ENCODE results near the gene SULT2B1.

SULT2B1 gene

DNA sequence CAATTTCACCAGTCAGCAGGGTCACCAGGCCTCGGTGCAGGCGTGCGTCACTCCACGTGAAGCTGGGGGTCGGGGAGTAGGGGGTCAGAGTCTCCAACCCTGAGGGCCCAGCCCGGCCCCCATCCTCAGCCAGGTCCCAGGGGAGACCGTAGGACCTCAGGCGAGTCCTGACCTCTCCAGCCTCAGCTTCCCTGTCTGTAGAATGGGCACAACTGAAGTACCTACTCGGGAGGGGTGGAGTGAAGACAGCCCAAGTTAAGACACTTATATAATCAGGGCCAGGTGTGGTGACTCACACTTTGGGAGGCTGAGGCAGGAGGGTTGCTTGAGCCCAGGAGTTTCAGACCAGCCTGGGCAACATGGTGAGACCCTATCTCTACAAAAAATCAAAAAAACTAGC, 51.9 kb downstream of the SULT2B1 start:
- DNase-seq = no peak

DNA sequence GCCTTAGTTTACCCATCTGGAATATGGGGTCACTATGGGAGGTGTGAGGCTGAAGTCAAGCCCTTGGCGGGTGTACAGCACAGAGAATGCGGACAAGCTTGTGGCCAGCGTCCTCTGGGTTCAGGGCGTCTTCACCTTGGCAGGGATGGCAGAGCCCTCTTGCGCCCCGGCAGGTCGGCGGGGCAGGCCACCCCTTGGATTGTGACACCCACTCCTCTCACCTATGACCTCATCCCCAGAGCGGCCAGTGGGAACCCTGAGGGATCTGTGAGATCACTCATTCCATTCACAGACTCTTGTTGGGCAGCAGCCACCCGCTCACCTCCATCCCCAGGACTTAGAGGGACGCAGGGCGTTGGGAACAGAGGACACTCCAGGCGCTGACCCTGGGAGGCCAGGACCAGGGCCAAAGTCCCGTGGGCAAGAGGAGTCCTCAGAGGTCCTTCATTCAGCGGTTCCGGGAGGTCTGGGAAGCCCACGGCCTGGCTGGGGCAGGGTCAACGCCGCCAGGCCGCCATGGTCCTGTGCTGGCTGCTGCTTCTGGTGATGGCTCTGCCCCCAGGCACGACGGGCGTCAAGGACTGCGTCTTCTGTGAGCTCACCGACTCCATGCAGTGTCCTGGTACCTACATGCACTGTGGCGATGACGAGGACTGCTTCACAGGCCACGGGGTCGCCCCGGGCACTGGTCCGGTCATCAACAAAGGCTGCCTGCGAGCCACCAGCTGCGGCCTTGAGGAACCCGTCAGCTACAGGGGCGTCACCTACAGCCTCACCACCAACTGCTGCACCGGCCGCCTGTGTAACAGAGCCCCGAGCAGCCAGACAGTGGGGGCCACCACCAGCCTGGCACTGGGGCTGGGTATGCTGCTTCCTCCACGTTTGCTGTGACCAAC, 54.7 kb downstream of the SULT2B1 start, which contains the start of gene SPACA4:
TSS of gene SPACA4 (plus strand) at position 280 of the 896 bp plus-strand sequence. CDS start at position 517, 237 bp downstream.
- DNase-seq = no peak

GRCh38 chr19:48607359-48607755, 55.4 kb downstream of the SULT2B1 start:
- no peak for DNase-seq

- DNase-seq = no peak
Observed at GRCh38 chr19:48608798-48609263, 56.9 kb downstream of the SULT2B1 start.

- no peak for DNase-seq
Observed at GRCh38 chr19:48609571-48610108, 57.7 kb downstream of the SULT2B1 start.

DNA sequence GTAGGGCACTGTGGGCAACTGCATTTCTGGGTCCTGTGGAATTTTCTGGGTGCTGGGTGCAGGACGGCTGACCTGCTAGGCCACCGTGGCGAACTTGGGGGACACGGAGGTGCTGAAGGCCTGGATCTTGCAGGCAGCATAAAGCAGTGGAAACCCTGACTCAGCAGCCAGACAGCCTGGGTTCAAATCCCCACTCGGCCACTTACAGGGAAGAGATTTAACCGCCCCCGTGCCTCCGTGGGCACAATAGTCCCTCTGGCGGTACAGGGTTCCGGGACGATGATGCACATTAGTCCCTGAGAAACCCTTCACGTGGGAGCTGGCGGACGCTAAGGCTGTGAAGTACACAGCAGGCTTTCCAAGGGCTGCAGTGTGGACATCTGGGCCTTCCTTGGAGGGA, 59.9 kb downstream of the SULT2B1 start:
- no peak for DNase-seq

- DNase-seq = no peak
Observed at GRCh38 chr19:48613024-48613851, 61.3 kb downstream of the SULT2B1 start.

GRCh38 chr19:48613852-48614435, 62.0 kb downstream of the SULT2B1 start:
- DNase-seq = no peak

DNA sequence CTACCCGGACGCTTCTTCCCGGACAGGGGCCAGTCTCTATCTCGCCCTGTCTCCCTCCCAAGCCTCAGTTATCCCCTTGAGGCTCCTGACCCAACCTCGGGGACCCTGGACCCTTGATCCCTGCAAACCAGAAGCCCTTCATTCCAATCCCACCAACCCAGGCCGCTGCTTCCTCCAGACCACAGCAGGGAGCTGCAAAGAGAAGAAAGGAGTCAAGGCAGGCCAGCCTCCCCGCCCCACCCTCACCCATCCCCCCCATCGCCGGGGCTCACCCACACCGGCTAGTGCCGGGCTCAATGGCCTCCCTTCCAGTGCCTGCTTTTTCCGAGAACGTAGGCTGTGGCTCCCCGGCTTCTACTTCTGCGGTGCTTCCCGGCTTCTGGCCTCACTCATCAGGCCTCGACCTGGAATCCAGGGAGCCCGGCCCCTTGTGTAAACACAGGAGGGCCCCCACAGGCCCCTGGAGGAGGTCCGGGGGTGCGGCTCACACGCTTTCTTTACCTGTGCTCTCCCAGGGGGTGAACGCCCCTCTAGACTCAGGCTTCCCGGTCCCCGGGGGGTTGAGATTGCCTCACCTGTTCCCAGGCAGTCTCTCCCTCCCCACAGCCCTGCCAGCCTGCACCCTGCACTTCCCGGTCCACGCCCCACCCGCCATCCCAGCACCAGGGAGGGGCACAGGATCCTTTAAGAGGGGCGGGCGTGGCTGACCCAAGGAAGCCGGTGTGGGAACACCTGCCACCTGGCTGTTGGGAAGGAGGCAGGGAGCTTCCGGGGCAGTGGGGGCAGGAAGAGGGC, 62.7 kb downstream of the SULT2B1 start, which contains the start of gene FAM83E:
TSS of gene FAM83E (minus strand) at position 641 of the 795 bp plus-strand sequence. CDS start 1,704 bp downstream, outside the sequence.
- DNase-seq = no peak

- no peak for DNase-seq
Observed at GRCh38 chr19:48615231-48616040, 63.5 kb downstream of the SULT2B1 start.

- no peak for DNase-seq
Observed at GRCh38 chr19:48616041-48616436, 64.1 kb downstream of the SULT2B1 start.

DNA sequence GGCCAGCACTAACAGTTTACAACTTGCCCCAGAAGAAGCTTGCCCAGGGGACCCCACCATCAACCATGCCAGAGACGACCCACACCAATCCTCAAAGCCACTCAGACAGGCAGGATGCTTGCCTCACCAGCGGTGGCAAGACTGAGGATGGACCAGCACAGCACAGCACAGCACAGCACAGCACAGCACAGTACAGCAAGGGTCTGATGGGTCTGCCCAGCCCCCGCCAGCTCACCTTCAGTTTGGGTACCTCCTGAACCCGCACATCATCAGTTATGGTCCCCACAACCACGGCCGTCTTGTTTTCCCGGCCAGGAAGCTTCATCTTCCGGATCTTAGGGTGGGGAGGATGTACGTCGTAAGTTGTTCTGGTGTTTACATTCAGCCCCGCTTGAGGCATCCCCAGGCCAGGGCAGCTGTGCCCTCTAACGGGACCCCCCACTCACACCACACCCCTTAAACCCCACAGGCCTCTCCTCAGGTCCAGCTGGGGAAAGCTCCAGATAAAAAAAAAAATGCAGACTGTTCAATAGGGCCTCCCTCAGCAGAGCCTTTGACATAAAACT, 64.6 kb downstream of the SULT2B1 start:
- DNase-seq = no peak

- DNase-seq = no peak
Observed at GRCh38 chr19:48617146-48617937, 65.4 kb downstream of the SULT2B1 start.

- DNase-seq = no peak
Observed at GRCh38 chr19:48618278-48618915, 66.4 kb downstream of the SULT2B1 start.

DNA sequence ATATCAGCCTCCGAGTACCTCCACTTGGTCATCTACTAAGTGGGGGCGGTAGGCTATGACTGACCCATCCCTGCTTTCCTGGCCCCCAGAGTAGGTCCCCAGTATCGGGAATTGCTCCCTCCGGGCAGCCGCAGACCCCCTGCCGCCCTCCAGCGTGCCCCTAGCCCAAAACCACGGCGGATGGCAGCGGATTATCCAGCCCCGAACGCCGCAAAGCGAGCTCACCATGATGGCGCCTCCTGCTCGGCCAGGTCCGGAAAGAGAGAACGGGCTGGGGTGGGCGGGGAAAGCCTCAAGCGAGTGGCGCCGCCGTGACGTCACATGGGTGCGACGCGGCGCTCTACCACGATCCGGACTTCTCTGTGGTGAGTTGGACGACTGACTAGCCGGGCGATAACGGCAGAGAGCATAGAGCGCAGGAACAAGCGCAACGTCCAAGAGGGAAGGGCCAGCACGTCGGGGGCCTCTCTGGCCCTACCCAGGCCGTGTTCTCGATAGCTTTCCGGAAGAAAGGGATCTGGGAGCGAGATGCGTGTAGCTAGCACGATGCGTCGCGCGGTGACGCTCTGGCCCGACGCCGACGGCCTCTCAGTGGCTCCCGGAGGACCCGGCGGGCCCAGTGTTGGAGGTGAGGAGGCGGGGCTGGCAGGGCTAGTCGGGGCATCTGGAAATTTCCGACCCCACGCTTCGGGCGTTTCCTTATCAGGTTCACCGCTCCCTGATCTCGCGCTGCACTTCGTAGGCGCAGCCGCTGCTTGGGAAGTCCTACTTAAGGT, 67.1 kb downstream of the SULT2B1 start, which contains the start of the genes RPL18 and SPHK2:
TSS of gene RPL18 (minus strand) at position 263 of the 776 bp plus-strand sequence. CDS start at position 228, 35 bp downstream.
TSS of gene SPHK2 (plus strand) at position 591 of the 776 bp plus-strand sequence. CDS start 1,009 bp downstream, outside the sequence.
- DNase-seq = peak; percentile 100

- no peak for DNase-seq
Observed at GRCh38 chr19:48619692-48620585, 68.0 kb downstream of the SULT2B1 start.

GRCh38 chr19:48623556-48624066, 71.6 kb downstream of the SULT2B1 start:
- no peak for DNase-seq

Data from NCI-H226 (cell line).